Heart left ventricle (tissue), 16 donors: ENCODE data around the gene EIF1. TPM values are rescaled to one million over a fixed set of nuclear protein-coding genes. Genes with fewer than 3 reads are reported as not detected.

Experiments
- ATAC-seq, 4 donors: fragments of 200-7000 bp; cut with Tn5 transposase; one replicate each; pipeline ENCODE4 v1.9.1; 2020 to 2022; ENCODE audit warnings: moderate library complexity in 4 of 4, mild to moderate bottlenecking in 3 of 4, moderate number of reproducible peaks in 1 of 4
- DNase-seq, 5 donors: peaks; one replicate each; pipeline ENCODE4 v3.0.0-alpha.2; 2020
- H3K27ac ChIP-seq, 12 donors: fragments of 200-600 bp; sonication (generic) in 4 of 12; one replicate each; pipeline versions ENCODE4 v1.5.0 to v1.8.0; 2016 to 2022; ENCODE audit warnings: mild to moderate bottlenecking in 2 of 12
- H3K27me3 ChIP-seq, 9 donors: fragments of 200-600 bp; sonication (generic) in 2 of 9; one replicate each; pipeline versions ENCODE4 v1.5.1 to v1.8.0; 2016 to 2022; ENCODE audit warnings: mild to moderate bottlenecking in 3 of 9
- H3K36me3 ChIP-seq, 9 donors: fragments of 200-600 bp; sonication (generic) in 2 of 9; one replicate each; pipeline versions ENCODE4 v1.5.0 to v1.8.0; 2018 to 2022; ENCODE audit warnings: mild to moderate bottlenecking in 2 of 9
- H3K4me1 ChIP-seq, 12 donors: fragments of 200-600 bp; sonication (generic) in 4 of 12; one replicate each; pipeline versions ENCODE4 v1.5.0 to v1.8.0; 2016 to 2022; ENCODE audit warnings: mild to moderate bottlenecking in 3 of 12
- H3K4me3 ChIP-seq, 12 donors: fragments of 200-600 bp; sonication (generic) in 4 of 12; one replicate each; pipeline versions ENCODE4 v1.5.0 to v1.8.0; 2017 to 2022; ENCODE audit warnings: mild to moderate bottlenecking in 9 of 12, moderate library complexity in 4 of 12
- H3K9me3 ChIP-seq, 12 donors: fragments of 200-600 bp; sonication (generic) in 4 of 12; one replicate each; pipeline versions ENCODE4 v1.5.0 to v1.8.0; 2016 to 2022; ENCODE audit warnings: mild to moderate bottlenecking in 1 of 12
- CTCF ChIP-seq, 12 donors: fragments of 200-600 bp; sonication (generic) in 4 of 12; IDR thresholded peaks; one replicate each; pipeline versions ENCODE4 v1.5.0 to v1.8.0; 2018 to 2022; ENCODE audit warnings: antibody characterized with exemption in 12 of 12, mild to moderate bottlenecking in 5 of 12
- POLR2A ChIP-seq, 2 donors: fragments of 450-650 bp; IDR thresholded peaks; one replicate each; pipeline ENCODE4 v1.6.1; 2017; ENCODE audit warnings: antibody characterized with exemption in 2 of 2, mild to moderate bottlenecking in 2 of 2, moderate library complexity in 2 of 2
- WGBS, 4 donors: extraction: QIAGEN DNeasy Blood & Tissue Kit in 2 of 4; methylation state at CpG; one replicate each; pipeline versions ENCODE4 v1.1.5 to v1.1.7; 2013 to 2018; 5-methylcytosine and 5-hydroxymethylcytosine counted together
- intact Hi-C, 10 donors: fragments of 100-400 bp; cut with DNase I; formaldehyde crosslinking; loops; one replicate each; pipeline versions ENCODE4 v1.11.1 to v1.14.2; 2022
- polyA plus RNA-seq, 2 donors: library from polyadenylated mRNA; stranded (reverse); fragments of 200-250 nt; gene quantifications; one replicate each; pipeline ENCODE4 v1.2.3, GENCODE V29; 2013
- total RNA-seq, 9 donors: library from RNA; depleted of rRNA in 2 of 9; stranded (reverse); fragments of >200 nt in 2 of 9; fragmentation: NEBNext Ultra II Directional in 3 of 9; extraction: Animal tissue kit (Norgen Biotek cat#: 25700) in 3 of 9; gene quantifications; one replicate each; pipeline versions ENCODE4 v1.1.0 to v1.2.4, GENCODE V29; 2016 to 2023
- donor health status: ischemic (EF 13 %, LVEDD 7.1; RV severe dilation, severe dysfunction).
- donor health status: healthy with polysubstance abuse.
- donor health status: DM: no; HTN: yes; CAD: no.
- donor health status: DM: no; HTN: no; CAD: no.
- donor health status: ischemic (EF 25% LVEDD 6.9; RV normal size, moderate dysfunction).
- donor health status: ischemic (EF 25% LVEDD 5.7; RV mildly dilated, moderate dysfunction).
- donor health status: healthy.
- donor health status: DM: yes; HTN: yes; CAD: no.
- donor health status: ischemic (EF 35%, LVEDD 5.7; RV mildly dilated, moderate dysfunction).
- donor health status: nonischemic (EF 11% LVEDD 7.7; RV severe dilation, severe dysfunction).
- donor health status: DM: yes; HTN: yes; CAD: no.
- donor health status: PGD.
- donor health status: ischemic (EF 29% LVEDD 5.4; RV normal size, mild dysfunction).
- donor health status: nonischemic (EF 23%, LVEDD 6.1; RV moderate dilation, normal function).

The EIF1 gene
- total and polyA plus RNA-seq, 11 donors, result 402 to 1,338 (median 1,111) TPM

- TF ChIP-seq CTCF (IDR thresholded peaks at IDR 0.05), result no peak
- TF ChIP-seq POLR2A (IDR thresholded peaks at IDR 0.05), result no peak
- 88 to 90% (median 89%) methylated on average over 11 of the region's 11 CpGs for WGBS, 4 donors
- no peak for ATAC-seq
- H3K36me3 ChIP-seq, result peaks cover 0 to 65% (median 62%) of the 10 kb centered on the region in 9 donors
- H3K27ac ChIP-seq, result no peak overlapping the region
- H3K27me3 ChIP-seq, result no peaks in the 10 kb centered on the region
- no peaks in the 10 kb centered on the region for H3K9me3 ChIP-seq
- peaks cover 14 to 58% (median 49%) of the 10 kb centered on the region in 12 donors for H3K4me1 ChIP-seq
- intact Hi-C loops, result loop anchor here in 2 of 10 donors (5.0 to 10.0 kb wide), 2 partner anchors 82 to 84 kb away; no protein-coding TSS in a partner anchor
- H3K4me3 ChIP-seq, result no peak overlapping the region
- no peak for DNase-seq
Measured at GRCh38 chr17:41692722-41693521, 4.2 kb downstream of the EIF1 start.

GRCh38 chr17:41695134-41695661 is 6.5 kb downstream of the EIF1 start:
- intact Hi-C loops, result loop anchor here in 1 of 10 donors (10.0 kb wide), 1 partner anchor 80 kb away; no protein-coding TSS in a partner anchor
- TF ChIP-seq POLR2A (IDR thresholded peaks at IDR 0.05), result no peak
- no peak for TF ChIP-seq CTCF (IDR thresholded peaks at IDR 0.05)
- H3K36me3 ChIP-seq, result peaks cover 0 to 56% (median 54%) of the 10 kb centered on the region in 9 donors
- no peaks in the 10 kb centered on the region for H3K27me3 ChIP-seq
- 79 to 86% (median 83%) methylated on average over 7 of the region's 7 CpGs for WGBS, 4 donors
- peak in 1 of 4 donors; percentile 13 for ATAC-seq
- H3K4me1 ChIP-seq, result peaks cover 12 to 54% (median 40%) of the 10 kb centered on the region in 12 donors
- no peak for DNase-seq
- peak overlapping the region in 1 of 12 donors; percentile 70 for H3K27ac ChIP-seq
- no peaks in the 10 kb centered on the region for H3K9me3 ChIP-seq
- H3K4me3 ChIP-seq, result no peak overlapping the region

- TF ChIP-seq POLR2A (IDR thresholded peaks at IDR 0.05), result no peak
- peak; percentile 71 to 91 (median 84) for TF ChIP-seq CTCF (IDR thresholded peaks at IDR 0.05)
- Histone ChIP-seq H3K27me3 (no peaks in the 10 kb centered on the region), H3K4me3 (no peak overlapping the region), H3K9me3 (no peaks in the 10 kb centered on the region), H3K4me1 (peaks cover 3 to 44% (median 31%) of the 10 kb centered on the region in 12 donors), H3K27ac (peak overlapping the region in 5 of 12 donors; percentile 35 to 70 (median 53)), H3K36me3 (peaks cover 0 to 47% (median 44%) of the 10 kb centered on the region in 9 donors)
- intact Hi-C loops, result loop anchor here in 1 of 10 donors (10.0 kb wide), 1 partner anchor 79 kb away; no protein-coding TSS in a partner anchor
- DNase-seq (peak in 4 of 5 donors; percentile 54 to 67 (median 66)), ATAC-seq (peak in 2 of 4 donors; percentile 1 to 12)
- 54 to 61% (median 58%) methylated on average over 11 of the region's 11 CpGs for WGBS, 4 donors
Measured at GRCh38 chr17:41695954-41696757, 7.5 kb downstream of the EIF1 start.
